Inflammatory macrophage treated with lipopolysaccharide for 4 hours (primary cell): ENCODE results near the gene WDR81.
A peak's percentile ranks its signal among the peaks of the same experiment; 100 is the strongest.
"Not testable (repeated sequence)": the region's sequence is repeated elsewhere in the genome, so short reads cannot be mapped to it uniquely, and the experiment has no call there.

Source experiments
- DNase-seq: peaks from one replicate; pipeline ENCODE4 v3.0.0-alpha.2; 2020

The WDR81 gene

DNA sequence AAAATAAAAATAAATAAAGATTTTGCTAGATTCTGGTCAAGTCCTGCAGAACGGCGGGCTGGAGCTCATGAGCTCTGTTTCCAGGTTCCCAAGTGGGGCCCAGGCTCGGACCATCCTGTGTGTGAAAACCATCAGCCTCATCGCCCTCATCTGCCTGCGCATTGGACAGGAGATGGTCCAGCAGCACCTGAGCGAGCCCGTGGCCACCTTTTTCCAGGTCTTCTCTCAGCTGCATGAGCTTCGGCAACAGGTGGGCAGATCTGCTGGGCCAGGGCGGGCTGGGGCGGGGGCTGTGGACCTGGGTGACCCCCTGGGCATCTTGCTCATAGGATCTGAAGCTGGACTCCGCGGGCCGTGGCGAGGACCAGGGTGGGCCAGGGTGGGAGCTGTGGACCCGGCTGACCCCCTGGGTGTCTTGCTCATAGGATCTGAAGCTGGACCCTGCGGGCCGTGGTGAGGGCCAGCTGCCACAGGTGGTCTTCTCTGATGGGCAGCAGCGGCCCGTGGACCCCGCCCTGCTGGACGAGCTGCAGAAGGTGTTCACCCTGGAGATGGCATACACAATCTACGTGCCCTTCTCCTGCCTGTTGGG lies 7.8 kb downstream of the WDR81 start:
- DNase-seq = no peak

DNA sequence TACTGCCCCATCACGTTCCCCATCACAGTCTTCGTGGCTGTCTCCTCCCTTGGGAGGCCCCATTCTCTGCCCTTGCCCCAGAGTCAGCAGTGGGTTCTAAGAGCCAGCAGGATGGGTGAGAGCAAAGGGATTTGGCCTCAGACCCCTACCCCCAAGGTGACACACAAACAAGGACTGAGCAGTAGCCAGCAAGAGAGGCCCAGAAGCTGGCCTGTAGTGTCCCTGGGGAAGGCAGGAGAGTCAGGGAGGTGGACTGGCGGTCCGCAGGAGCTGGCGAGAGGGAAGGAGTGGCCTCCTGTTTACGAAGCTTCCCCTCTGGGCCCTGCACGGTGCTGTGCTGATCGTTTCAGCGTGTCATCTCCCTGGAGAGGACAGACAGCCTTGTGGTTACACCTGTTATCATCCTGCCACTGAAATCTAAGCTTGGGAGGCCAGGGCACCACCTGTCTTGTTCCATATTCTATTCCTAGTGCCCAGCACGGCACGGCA lies 8.4 kb downstream of the WDR81 start:
- DNase-seq = no peak

DNA sequence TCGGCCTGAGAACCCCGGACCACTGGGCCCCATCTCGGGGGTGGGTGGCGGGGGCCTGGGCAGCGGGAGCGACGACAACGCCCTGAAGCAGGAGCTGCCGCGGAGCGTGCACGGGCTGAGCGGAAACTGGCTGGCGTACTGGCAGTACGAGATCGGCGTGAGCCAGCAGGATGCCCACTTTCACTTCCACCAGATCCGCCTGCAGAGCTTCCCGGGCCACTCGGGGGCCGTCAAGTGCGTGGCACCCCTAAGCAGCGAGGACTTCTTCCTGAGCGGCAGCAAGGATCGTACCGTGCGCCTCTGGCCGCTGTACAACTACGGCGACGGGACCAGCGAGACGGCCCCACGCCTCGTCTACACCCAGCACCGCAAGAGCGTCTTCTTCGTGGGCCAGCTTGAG lies 9.3 kb downstream of the WDR81 start:
- DNase-seq = no peak

GRCh38 chr17:1735418-1735817 lies 10.9 kb downstream of the WDR81 start:
- DNase-seq = no peak

DNA sequence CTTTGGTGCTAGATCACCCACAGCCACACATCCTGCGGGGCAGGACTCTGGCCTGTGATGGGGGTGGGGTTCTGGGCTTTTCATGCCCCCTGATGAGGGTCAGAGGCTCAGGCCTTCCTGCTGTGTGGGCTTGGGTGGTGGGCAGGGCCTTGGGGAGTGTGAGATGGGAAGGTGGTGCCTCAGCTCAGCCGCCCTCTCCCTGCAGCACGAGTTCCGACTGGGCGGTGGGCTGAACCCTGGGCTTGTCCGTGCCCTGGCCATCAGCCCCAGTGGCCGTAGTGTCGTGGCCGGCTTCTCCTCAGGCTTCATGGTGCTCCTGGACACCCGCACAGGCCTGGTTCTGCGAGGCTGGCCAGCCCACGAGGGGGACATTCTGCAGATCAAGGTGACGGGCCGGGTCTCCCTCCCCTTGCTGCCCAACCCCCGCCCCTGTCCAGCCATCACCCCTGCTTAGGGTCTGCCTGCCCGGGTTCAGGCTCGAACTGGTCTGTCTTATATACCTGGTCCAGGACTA lies 11.4 kb downstream of the WDR81 start:
- DNase-seq = no peak

DNA sequence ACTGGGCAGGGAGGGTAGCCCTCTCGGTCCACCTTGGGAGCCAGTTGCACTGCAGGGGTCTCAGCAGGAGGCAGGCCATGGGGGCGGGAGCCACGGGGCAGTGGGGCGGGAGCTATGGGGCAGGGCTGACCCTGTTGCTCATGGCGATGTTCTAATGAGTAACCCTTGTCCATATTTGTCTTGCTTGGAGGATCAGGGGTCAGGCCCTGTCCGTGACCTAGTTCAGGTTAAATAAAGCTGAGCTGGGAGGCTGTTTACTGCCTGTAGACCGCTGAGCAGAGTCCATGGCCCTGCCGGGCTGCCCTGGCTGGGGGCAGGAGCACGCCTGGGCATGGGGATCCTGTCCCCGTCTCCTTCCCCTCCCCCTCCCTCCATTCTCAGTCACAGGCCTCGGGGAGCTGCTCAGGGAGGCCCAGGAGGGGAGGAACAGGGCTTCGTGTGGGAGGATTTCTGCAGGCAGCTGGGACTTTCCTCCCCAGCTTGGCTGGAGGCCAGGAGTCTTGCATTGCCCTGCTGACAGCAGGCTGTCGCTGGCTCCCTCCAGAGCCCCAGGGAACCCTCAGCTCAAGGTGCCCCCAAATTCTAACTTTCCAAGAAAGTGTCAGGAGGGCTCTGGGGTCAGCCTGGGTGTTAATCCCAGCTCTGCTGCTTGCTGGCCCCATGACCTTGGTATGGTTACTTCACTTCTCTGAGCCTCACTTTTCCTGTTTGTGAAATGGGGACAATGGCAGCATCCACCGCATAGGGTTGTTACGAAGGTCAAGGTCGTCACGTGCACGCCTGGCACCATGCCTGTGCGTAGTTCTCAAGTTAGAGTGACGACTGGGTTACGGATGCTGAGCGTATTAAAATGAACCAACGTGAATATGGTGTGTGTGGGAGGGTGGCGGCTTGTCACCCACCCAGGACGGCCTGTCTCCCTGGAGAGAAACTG lies 12.1 kb downstream of the WDR81 start:
- DNase-seq = peak; percentile 96

DNA sequence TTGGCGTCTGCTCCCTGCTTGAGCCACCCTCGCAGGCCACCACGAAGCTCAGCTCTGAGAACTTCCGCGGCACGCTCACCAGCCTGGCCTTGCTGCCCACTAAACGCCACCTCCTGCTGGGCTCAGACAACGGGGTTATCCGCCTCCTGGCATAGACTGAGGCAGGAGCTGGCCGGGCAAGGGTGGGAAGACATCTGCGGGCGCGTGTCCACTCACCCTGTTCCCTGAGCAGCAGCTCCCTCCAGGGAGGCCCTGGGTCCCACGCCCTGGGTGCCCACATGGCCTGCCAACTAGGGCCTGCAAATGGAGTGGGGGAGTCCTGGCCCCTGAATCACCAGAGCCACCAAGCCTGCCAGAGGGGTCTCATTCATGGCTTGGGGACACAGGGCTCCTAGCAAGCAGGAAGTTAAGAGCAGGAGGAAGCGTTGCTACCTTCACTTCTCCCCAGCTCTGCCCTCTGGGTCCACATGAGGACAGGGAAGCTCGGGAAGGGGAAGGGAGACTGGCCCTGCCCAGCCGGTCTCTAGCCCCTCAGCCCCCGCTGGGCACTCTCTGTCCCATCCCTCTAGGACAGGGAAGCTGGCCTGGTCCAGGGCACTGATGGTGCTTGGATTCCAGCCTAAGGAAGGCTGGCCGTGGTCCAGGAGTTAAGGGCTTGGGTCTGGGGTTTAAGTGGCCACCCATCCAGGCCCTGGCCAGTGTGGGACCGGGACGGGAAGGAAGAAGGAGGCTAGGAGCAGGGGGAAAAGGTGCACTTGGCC lies 13.2 kb downstream of the WDR81 start:
- peak; percentile 52 for DNase-seq

DNA sequence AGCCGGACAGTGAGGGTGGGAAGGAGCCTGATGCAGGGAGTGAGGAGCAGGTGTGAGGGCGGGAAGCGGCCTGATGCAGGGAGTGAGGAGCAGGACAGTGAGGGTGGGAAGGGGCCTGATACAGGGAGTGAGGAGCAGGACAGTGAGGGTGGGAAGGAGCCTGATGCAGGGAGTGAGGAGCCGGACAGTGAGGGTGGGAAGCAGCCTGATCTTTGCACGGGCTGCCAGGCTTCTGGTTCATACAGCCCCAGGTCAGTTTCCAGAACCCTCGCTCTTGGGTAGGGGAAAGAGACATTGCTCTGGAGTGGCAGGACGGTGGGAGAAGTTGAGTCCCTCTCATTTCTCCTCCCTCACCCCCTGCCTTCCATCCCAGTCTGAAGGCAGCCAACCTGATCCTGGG lies 17.4 kb downstream of the WDR81 start:
- not testable (repeated sequence) for DNase-seq

DNA sequence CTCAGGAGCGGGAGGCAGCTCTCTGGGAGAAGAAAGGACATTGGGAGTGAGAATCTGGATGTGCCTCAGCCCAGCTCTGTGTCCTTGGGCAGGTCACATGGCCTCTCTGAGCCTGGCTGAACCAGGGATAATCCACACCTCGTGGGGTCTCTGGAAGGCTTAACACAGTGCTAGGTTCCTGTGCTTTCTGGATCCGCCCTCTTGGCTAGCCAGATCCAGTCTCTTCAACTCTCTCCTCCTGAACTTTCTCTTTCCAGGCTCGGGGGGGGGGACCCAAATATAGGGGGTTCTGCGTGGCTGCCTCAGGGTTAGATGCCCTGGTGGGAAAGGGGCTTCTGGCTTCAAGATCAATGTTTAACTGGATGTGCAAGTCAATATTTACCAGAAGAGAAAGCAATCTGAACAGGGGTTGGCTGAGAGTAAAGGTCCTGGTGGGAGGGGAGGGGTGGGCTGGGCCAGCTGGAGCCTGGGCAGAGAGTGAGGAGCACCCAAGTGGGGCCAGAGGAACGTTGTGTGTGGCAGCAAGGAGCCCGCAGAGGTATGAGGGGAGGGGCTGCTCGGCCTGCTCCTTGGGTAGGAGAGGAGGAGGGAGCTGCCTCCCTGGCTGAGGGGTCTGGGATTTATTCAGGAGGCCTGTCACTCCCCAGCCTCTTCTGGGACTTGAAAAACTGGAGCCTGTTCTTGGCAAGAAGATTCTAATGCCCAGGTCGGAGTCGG lies 18.0 kb downstream of the WDR81 start, which contains the start of gene SERPINF2:
Gene SERPINF2, plus strand, starts transcription at position 501 of the 717 bp plus-strand sequence. CDS start 2,125 bp downstream, outside the sequence.
- DNase-seq = no peak

DNA sequence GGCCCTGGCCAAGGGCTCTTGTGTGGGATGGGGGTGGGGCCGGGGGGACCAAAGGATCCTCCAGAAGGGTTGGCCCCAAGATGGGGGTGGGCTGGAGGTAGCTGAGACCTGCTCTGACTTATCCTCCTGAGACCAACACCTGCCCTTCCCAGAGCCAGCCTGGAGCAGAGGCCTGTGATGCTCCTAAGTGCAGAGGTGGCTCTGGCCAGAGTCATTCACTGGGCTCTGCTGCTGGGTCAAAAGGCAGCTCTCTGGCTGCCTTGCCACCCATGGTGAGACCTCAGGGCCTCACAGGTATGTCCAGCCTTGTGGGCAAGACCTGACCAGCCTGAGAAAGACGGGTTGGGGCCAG lies 18.6 kb downstream of the WDR81 start:
- no peak for DNase-seq

GRCh38 chr17:1744551-1745512 lies 20.3 kb downstream of the WDR81 start:
- no peak for DNase-seq

- DNase-seq = no peak
Measured at GRCh38 chr17:1745513-1746020, 21.1 kb downstream of the WDR81 start.

- no peak for DNase-seq
Measured at GRCh38 chr17:1746975-1747543, 22.6 kb downstream of the WDR81 start.

- peak; percentile 31 for DNase-seq
Measured at GRCh38 chr17:1750628-1751027, 26.1 kb downstream of the WDR81 start.

- peak; percentile 47 for DNase-seq
Measured at GRCh38 chr17:1752425-1753262, 28.1 kb downstream of the WDR81 start.

GRCh38 chr17:1753767-1754429 lies 29.4 kb downstream of the WDR81 start:
- DNase-seq = peak; percentile 34

DNA sequence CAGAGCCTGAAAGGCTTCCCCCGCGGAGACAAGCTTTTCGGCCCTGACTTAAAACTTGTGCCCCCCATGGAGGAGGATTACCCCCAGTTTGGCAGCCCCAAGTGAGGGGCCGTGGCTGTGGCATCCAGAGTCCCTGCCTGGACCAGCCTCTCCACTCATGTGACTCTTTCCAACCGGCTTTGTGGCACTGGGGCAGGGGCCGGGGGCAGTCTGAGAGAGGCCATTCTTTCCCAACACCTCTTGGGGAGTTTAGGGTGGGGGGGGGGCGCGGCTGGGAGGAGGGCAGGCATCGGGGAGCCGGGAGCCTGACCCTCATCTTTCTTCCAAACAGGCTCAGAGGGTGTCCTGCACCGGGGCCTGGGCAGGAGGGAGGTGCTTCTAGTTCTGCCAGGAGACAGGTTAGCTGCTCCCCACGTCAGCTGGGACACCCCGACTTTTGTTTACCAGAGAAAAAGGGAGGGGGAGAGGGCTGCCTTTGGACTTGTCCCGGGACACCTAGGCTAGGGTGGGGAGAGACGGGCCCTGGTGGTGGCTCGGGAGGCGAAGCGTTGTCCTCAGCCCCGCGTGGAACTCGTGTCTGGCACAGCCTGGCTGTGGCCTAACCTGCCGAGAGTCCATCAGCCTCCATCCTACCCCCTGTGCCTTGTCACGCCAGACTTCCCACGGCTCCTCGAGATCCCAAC lies 30.1 kb downstream of the WDR81 start:
- no peak for DNase-seq

GRCh38 chr17:1755252-1755826 lies 30.8 kb downstream of the WDR81 start:
- no peak for DNase-seq
